IMR-90 (cell line): ENCODE data around the gene CDYL2.

ENCODE experiments used
- CEBPB ChIP-seq: IDR thresholded peaks from 2 replicates; pipeline ENCODE4 v1.6.1; 2012; ENCODE audit warnings: low read depth, low read length, improper control_type of control experiment
- MAFK ChIP-seq: IDR thresholded peaks from 2 replicates; pipeline ENCODE4 v1.6.1; 2012; ENCODE audit warnings: low read depth, low read length, improper control_type of control experiment
- MXI1 ChIP-seq: IDR thresholded peaks from 2 replicates; pipeline ENCODE4 v1.6.1; 2012; ENCODE audit warnings: low read depth, mild to moderate bottlenecking, low read length, moderate library complexity, borderline replicate concordance
- NFE2L2 ChIP-seq: fragments of 150-350 bp; IDR thresholded peaks from 2 replicates; pipeline ENCODE4 v1.6.1; 2016; ENCODE audit warnings: low read depth, mild to moderate bottlenecking, low read length
- POLR2A ChIP-seq: IDR thresholded peaks from 2 replicates; pipeline ENCODE4 v1.6.1; 2012; ENCODE audit warnings: mild to moderate bottlenecking, low read depth, low read length
- RCOR1 ChIP-seq: IDR thresholded peaks from 2 replicates; pipeline ENCODE4 v1.6.1; 2012; ENCODE audit warnings: mild to moderate bottlenecking, low read length, improper control_type of control experiment; ENCODE audit not compliant: insufficient replicate concordance
- RFX5 ChIP-seq: IDR thresholded peaks from 2 replicates; pipeline ENCODE4 v1.8.0; 2012; ENCODE audit warnings: low read depth, mild to moderate bottlenecking, low read length, moderate library complexity
- SMC3 ChIP-seq: fragments of 150-350 bp; IDR thresholded peaks from 2 replicates; pipeline ENCODE4 v1.6.1; 2016; ENCODE audit warnings: low read depth, mild to moderate bottlenecking, antibody characterized with exemption, low read length, moderate library complexity
- TF ChIP-seq, protein P1 (sequence below): conservative IDR thresholded peaks from 2 replicates; pipeline ENCODE4 v1.5.1; 2012; ENCODE audit warnings: mild to moderate bottlenecking, low read depth, low read length, improper control_type of control experiment
- TF ChIP-seq, protein P2 (sequence below): fragments of 150-350 bp; IDR thresholded peaks from 2 replicates; pipeline ENCODE4 v1.6.1; 2017; ENCODE audit warnings: mild to moderate bottlenecking, antibody characterized with exemption, low read length, low read depth

DNA sequence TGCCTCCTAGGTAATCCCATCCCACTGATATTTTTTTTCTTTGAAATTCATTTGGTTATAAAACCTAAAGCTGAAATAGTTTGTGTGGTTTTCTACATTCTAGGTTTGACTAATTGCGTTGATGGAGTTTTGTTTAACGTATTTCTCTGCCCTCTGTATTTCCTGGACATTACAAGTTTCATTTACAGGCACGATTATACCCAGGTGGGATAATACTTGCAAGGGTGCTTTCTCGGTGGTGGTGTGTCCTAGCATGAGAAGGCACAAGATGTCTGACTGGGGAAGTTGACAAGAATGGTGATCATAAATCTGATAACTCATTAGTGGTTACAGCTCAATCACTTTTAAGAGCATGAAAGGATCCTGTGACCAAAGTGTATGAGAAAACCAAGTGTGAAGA, 218.6 kb downstream of the CDYL2 start:
- TF ChIP-seq, protein P1, sequence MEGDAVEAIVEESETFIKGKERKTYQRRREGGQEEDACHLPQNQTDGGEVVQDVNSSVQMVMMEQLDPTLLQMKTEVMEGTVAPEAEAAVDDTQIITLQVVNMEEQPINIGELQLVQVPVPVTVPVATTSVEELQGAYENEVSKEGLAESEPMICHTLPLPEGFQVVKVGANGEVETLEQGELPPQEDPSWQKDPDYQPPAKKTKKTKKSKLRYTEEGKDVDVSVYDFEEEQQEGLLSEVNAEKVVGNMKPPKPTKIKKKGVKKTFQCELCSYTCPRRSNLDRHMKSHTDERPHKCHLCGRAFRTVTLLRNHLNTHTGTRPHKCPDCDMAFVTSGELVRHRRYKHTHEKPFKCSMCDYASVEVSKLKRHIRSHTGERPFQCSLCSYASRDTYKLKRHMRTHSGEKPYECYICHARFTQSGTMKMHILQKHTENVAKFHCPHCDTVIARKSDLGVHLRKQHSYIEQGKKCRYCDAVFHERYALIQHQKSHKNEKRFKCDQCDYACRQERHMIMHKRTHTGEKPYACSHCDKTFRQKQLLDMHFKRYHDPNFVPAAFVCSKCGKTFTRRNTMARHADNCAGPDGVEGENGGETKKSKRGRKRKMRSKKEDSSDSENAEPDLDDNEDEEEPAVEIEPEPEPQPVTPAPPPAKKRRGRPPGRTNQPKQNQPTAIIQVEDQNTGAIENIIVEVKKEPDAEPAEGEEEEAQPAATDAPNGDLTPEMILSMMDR, result no peak
- TF ChIP-seq MXI1 (no peak), RFX5 (no peak), POLR2A (no peak), RCOR1 (no peak), CEBPB (no peak), SMC3 (no peak), MAFK (no peak), NFE2L2 (no peak)
- TF ChIP-seq, protein P2, sequence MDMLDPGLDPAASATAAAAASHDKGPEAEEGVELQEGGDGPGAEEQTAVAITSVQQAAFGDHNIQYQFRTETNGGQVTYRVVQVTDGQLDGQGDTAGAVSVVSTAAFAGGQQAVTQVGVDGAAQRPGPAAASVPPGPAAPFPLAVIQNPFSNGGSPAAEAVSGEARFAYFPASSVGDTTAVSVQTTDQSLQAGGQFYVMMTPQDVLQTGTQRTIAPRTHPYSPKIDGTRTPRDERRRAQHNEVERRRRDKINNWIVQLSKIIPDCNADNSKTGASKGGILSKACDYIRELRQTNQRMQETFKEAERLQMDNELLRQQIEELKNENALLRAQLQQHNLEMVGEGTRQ, result no peak
